Stimulated activated CD8-positive, alpha-beta memory T cell treated with anti-CD3 and anti-CD28 coated beads, Interleukin-15, amount 100 ng/mL, for 1 hour (primary cell): ENCODE data around the gene RANBP3L.
"Not testable (repeated sequence)": the region's sequence is repeated elsewhere in the genome, so short reads cannot be mapped to it uniquely, and the experiment has no call there.

ENCODE experiments used
- DNase-seq: peaks from one replicate; pipeline ENCODE4 v3.0.0-alpha.2; 2020; ENCODE audit warnings: low read depth

The RANBP3L gene

GRCh38 chr5:36301858-36302603 lies at the start of gene RANBP3L:
TSS of gene RANBP3L (minus strand) at chr5:36301902. CDS start at chr5:36301416, 486 bp downstream.
- DNase-seq = no peak

- DNase-seq = no peak
Measured at GRCh38 chr5:36346896-36347690, 45.4 kb upstream of the RANBP3L start.

GRCh38 chr5:36344899-36345298 lies 43.2 kb upstream of the RANBP3L start:
- no peak for DNase-seq

GRCh38 chr5:36341720-36342119 lies 40.0 kb upstream of the RANBP3L start:
- not testable (repeated sequence) for DNase-seq

GRCh38 chr5:36337597-36337996 lies 35.9 kb upstream of the RANBP3L start:
- no peak for DNase-seq

- DNase-seq = no peak
Measured at GRCh38 chr5:36334315-36334714, 32.6 kb upstream of the RANBP3L start.

- DNase-seq = not testable (repeated sequence)
Measured at GRCh38 chr5:36332720-36333119, 31.0 kb upstream of the RANBP3L start.

GRCh38 chr5:36325196-36325595 lies 23.5 kb upstream of the RANBP3L start:
- DNase-seq = no peak

GRCh38 chr5:36323926-36324781 lies 22.5 kb upstream of the RANBP3L start:
- no peak for DNase-seq

GRCh38 chr5:36312953-36313672 lies 11.4 kb upstream of the RANBP3L start:
- DNase-seq = no peak

GRCh38 chr5:36311956-36312355 lies 10.3 kb upstream of the RANBP3L start:
- DNase-seq = no peak

GRCh38 chr5:36310138-36310537 lies 8.4 kb upstream of the RANBP3L start:
- DNase-seq = no peak

GRCh38 chr5:36305571-36306326 lies 4.0 kb upstream of the RANBP3L start:
- no peak for DNase-seq

GRCh38 chr5:36304095-36304805 lies 2.5 kb upstream of the RANBP3L start:
- DNase-seq = no peak

GRCh38 chr5:36300927-36301540 lies 668 bp downstream of the RANBP3L start:
- no peak for DNase-seq

GRCh38 chr5:36300191-36300926 lies 1.3 kb downstream of the RANBP3L start:
- DNase-seq = no peak

- DNase-seq = no peak
Measured at GRCh38 chr5:36298552-36298951, 3.1 kb downstream of the RANBP3L start.

GRCh38 chr5:36297653-36298052 lies 4.0 kb downstream of the RANBP3L start:
- no peak for DNase-seq
